HG03280 (cell line): ENCODE data around the gene YAP1.
"Not testable (repeated sequence)": the region's sequence is repeated elsewhere in the genome, so short reads cannot be mapped to it uniquely, and the experiment has no call there.

Experiments
- ATAC-seq: cut with Tn5 transposase; IDR thresholded peaks from one replicate; pipeline ENCODE4 v1.9.1; 2021; ENCODE audit warnings: mild to moderate bottlenecking, moderate library complexity; ENCODE audit not compliant: unreplicated experiment

The YAP1 gene

DNA sequence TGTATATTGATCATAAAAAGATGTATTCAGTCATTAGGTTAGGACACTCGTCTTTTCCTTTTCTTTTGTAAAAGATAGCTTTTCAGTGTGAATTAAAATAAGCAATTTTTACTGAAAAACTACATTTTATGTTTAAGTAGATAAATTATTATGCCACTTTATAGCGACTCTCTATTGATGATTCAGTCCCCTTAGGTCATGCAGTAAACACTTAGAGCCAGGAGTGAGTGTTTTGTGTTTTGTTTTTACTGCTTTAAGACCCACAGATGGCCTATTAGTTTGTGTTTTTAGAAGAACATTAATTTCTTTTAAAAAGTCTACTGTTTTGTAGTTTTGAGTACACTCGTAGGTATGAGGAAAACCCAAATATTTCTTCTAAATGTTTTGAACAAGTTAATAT lies 86.6 kb downstream of the YAP1 start:
- no peak for ATAC-seq

GRCh38 chr11:102197670-102198139 lies 87.5 kb downstream of the YAP1 start:
- ATAC-seq: no peak

DNA sequence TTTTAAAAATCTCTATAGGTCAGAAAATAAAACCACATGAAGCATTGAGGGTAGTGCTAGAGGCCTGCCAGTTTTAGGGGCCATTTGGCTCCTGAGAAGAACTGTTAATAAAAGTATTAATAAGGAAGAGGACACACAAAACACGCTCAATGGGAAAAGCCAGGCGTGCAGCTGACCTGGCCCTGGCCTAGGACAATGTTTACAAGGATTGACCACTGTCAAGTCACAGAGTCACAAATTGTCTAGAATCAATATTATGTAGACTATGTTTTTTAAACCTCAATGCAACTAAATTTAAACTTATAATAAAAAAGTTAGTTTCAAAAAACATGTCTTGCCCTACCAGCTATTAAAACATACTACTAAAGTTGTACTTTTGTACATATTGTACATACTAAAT lies 89.4 kb downstream of the YAP1 start:
- no peak for ATAC-seq

GRCh38 chr11:102200325-102200724 lies 90.1 kb downstream of the YAP1 start:
- ATAC-seq: not testable (repeated sequence)

DNA sequence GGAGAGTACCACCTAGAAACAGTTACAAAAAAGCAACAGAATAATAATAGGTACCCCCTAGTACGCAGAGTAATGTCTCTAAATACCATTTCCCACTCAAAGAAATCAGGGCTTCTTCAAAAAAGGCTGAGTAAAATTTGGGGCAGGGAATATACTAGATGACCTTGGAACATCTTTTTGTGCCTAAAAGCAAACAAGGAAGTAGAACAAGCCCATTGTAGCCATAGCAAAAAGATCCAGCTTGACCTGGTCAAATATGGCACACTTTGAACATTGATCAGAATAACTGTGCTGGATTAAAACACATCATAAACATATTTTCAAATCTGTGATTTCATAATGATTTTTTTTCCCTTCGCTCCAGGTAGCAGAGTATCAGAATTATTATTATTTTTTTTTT lies 91.5 kb downstream of the YAP1 start:
- ATAC-seq: no peak

DNA sequence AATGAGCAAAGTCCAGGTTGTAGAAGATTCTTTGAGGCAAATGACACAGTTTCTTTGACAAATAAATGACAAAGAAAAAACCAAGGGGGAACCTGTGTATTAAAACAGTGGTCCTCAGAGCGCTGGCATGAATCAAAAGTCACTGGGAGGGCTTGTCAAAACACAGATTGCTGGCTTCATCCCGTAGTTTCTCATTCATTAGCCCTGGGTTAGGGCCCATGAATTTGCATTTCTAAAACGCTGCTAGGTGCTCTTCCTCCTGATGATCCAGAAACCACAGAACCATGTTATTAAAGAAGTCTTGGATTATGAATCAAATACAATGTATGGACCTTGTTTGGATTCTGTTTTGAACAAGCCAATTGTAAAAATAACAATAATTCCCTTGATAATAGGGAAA lies 92.7 kb downstream of the YAP1 start:
- no peak for ATAC-seq

DNA sequence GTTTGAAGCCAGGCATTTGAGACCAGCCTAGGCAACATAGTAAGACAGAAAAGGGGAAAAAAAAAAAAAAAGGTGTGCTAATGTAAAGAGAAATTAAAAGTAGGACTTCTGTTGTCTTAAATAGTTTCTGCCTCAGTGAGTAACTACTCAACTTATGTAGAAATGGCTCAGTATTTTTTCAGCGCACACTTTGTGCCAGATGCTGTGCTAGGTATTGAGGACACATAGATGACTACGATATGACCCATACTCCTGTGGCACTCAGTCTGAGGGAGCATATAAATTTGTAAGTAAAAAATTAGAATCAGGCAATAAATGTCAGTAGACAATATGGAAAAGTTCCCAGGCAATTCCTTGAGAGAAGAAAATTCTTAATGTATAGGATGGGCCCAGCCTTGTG lies 93.9 kb downstream of the YAP1 start:
- ATAC-seq: no peak

- ATAC-seq: no peak
Measured at GRCh38 chr11:102205805-102206204, 95.6 kb downstream of the YAP1 start.

GRCh38 chr11:102208835-102209234 lies 98.6 kb downstream of the YAP1 start:
- no peak for ATAC-seq

- ATAC-seq: no peak
Measured at GRCh38 chr11:102214623-102215022, 104.4 kb downstream of the YAP1 start.

DNA sequence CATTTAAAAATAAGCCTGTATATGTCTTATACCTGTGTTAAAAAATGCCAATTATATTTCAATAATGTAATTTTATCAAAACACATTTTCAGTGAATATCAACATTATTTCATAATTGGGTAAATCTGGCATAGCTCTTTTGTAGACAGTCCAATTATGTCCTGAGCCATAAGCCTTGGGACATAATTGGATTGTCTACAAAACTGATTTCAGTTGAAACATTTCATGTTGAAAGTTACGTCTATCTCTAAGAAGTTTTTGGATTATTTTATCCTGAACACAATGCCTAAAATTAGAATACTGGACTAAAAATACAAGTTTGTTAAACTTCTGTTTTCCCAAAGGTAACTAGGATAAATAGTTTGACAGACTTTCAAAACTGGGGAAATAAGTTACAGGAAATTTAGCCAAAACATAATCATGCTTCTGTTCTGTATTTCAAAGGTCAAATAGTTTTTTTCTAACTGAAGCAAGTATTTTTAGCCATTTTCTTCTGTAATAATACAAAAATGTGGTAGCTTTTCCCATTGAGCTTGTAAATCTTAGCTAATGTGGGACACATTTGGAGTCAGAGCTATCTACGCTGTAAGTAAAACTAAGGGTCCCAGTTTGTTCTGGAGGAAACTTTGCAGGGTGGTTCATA lies 106.3 kb downstream of the YAP1 start:
- ATAC-seq: no peak

DNA sequence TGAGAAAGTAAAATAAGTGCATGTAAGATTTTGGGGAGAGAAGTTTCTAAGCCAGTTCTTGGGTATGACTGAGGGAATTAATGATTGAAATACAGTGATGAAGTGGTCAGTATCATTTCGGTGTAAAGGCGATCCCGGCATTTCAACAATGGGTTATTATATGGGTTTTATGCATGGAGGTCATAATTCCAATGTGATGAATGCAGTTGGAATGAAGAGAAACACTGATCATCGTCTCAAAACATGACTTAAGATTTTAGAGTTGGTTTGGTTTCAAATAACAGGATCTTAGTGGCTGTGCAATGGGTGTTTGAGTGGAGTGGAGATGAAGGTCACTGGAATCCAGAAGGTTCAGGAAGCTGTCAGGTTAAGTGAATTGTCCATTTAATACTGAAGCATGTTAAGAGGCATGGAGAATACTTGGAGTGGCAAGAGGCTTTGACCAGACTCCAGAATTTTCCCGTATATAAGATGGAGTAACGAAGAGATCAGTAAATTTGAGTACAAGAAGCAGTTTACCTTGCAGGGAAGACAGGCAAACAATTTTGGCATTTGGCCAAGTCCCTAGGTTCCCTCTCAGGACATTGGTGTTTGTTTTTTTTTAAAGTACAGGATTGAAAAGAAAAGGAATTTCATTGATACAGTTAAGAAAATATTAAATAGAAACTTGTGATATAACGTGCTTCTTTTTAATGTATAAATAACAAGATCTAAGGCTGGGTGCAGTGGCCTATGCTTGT lies 110.7 kb downstream of the YAP1 start:
- ATAC-seq: no peak

GRCh38 chr11:102223859-102224258 lies 113.6 kb downstream of the YAP1 start:
- ATAC-seq: no peak

GRCh38 chr11:102225689-102226568 lies 115.7 kb downstream of the YAP1 start:
- no peak for ATAC-seq

GRCh38 chr11:102226702-102227490 lies 116.6 kb downstream of the YAP1 start:
- no peak for ATAC-seq

- no peak for ATAC-seq
Measured at GRCh38 chr11:102229510-102230123, 119.4 kb downstream of the YAP1 start.

GRCh38 chr11:102230186-102230585 lies 119.9 kb downstream of the YAP1 start:
- ATAC-seq: no peak

GRCh38 chr11:102230911-102231310 lies 120.7 kb downstream of the YAP1 start:
- ATAC-seq: no peak

DNA sequence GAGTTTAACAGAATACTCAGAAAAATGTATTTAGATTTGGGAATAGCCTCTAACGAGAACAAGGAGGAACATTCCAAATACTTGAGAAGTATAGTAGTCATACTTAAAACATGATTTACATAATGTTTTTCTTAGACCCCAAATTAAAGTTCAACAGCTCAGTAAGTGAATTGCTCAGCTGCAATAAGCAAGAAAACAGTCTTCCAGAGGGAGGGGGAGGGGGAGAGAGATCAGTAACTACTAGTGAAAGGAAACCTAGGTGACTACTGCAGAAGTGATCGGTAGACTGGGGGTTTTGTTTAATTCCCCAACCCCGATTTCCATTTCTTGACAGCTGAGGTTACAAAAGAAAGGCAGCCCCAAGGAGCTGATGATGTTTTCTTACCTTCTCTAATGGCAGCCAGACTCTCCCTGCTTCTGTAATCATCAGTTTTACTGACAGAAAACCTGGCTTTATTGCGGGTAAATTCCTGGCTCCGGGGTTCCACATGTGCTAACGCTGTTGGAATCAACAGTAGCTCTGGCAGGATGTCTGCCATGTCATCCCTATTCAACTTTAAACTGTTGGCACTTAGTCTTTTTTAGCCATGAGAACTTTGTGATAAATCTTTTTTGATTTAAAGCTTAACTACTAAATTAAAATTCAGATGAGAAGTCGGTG lies 124.7 kb downstream of the YAP1 start:
- no peak for ATAC-seq
